GM12891 (cell line): Measurements from ENCODE around the gene ING3.

ENCODE experiments used
- POLR2AphosphoS5 ChIP-seq: IDR thresholded peaks from 2 replicates; pipeline ENCODE4 v1.6.1; 2011; ENCODE audit warnings: low read depth, low read length, control low read depth
- TAF1 ChIP-seq: IDR thresholded peaks from 2 replicates; pipeline ENCODE4 v1.6.1; 2011; ENCODE audit warnings: low read depth, low read length, control low read depth

- TF ChIP-seq POLR2AphosphoS5 (no peak), TAF1 (no peak)
These were observed 9.4 kb downstream of the ING3 start for GRCh38 chr7:120959929-120960484.
